Gastrocnemius medialis (tissue), 4 donors: ENCODE results near the gene HELB.

Experiments
- POLR2A ChIP-seq, 2 donors: fragments of 450-650 bp; IDR thresholded peaks; one replicate each; pipeline ENCODE4 v1.6.1; 2017; ENCODE audit warnings: antibody characterized with exemption in 2 of 2, mild to moderate bottlenecking in 2 of 2, moderate library complexity in 2 of 2
- TF ChIP-seq, protein P1 (sequence below), 5 experiments: fragments of 450-650 bp in 3 of 5; fragments of 200-600 bp in 2 of 5; sonication (generic) in 2 of 5; IDR thresholded peaks in 4 of 5; conservative IDR thresholded peaks in 1 of 5; 1 replicate in 4 of 5; 2 replicates in 1 of 5; pipeline ENCODE4 v1.5.1; 2016 to 2019; ENCODE audit warnings: antibody characterized with exemption in 5 of 5, mild to moderate bottlenecking in 3 of 5, moderate library complexity in 3 of 5

DNA sequence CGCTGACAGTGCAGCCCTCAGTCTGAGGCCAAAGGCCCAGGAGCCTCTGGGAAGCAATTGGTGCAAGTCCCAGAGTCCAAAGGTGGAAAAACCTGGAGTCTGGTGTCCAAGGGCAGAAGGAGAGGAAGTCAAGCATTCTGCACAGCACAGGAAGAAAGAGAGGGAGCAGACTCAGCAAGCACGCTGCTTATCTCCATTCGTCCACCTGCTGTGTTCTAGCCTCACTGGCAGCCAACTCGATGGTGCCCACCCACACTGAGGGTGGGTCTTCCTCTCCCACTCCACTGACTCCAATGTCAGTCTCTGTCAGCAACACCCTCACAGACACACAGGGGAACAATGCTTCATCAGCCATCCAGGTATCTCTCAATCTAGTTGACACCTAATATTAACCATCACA is 38.8 kb downstream of the HELB start:
- TF ChIP-seq, protein P1, sequence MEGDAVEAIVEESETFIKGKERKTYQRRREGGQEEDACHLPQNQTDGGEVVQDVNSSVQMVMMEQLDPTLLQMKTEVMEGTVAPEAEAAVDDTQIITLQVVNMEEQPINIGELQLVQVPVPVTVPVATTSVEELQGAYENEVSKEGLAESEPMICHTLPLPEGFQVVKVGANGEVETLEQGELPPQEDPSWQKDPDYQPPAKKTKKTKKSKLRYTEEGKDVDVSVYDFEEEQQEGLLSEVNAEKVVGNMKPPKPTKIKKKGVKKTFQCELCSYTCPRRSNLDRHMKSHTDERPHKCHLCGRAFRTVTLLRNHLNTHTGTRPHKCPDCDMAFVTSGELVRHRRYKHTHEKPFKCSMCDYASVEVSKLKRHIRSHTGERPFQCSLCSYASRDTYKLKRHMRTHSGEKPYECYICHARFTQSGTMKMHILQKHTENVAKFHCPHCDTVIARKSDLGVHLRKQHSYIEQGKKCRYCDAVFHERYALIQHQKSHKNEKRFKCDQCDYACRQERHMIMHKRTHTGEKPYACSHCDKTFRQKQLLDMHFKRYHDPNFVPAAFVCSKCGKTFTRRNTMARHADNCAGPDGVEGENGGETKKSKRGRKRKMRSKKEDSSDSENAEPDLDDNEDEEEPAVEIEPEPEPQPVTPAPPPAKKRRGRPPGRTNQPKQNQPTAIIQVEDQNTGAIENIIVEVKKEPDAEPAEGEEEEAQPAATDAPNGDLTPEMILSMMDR (IDR thresholded peaks at IDR 0.05 in 4 of 5, conservative IDR thresholded peaks at IDR 0.05 in 1 of 5) = no peak
- TF ChIP-seq POLR2A (IDR thresholded peaks at IDR 0.05) = no peak
